Left ventricle myocardium inferior (tissue), 1 donor: ENCODE measurements around the gene CEACAM19. TPM values are rescaled to one million over a fixed set of nuclear protein-coding genes. Genes with fewer than 3 reads are reported as not detected.

ENCODE experiments used
- DNase-seq: peaks from one replicate; pipeline ENCODE4 v3.0.0-alpha.2; 2020
- H3K27ac ChIP-seq: fragments of 200-600 bp; replicated peaks from 2 replicates; pipeline ENCODE4 v1.8.0; 2021
- H3K27me3 ChIP-seq: fragments of 200-600 bp; 2 replicates; pipeline ENCODE4 v1.8.0; 2021; ENCODE audit warnings: low read depth
- H3K36me3 ChIP-seq: fragments of 200-600 bp; 2 replicates; pipeline ENCODE4 v1.8.0; 2021
- H3K4me1 ChIP-seq: fragments of 200-600 bp; 2 replicates; pipeline ENCODE4 v1.8.0; 2021
- H3K4me3 ChIP-seq: fragments of 200-600 bp; 2 replicates; pipeline ENCODE4 v1.8.0; 2021; ENCODE audit warnings: mild to moderate bottlenecking, moderate library complexity
- H3K9me3 ChIP-seq: fragments of 200-600 bp; replicated peaks from 2 replicates; pipeline ENCODE4 v1.8.0; 2021
- intact Hi-C: fragments of 100-400 bp; cut with micrococcal nuclease; formaldehyde crosslinking; loops from one replicate; pipeline ENCODE4 v1.11.0; 2022
- total RNA-seq: library from RNA; stranded (reverse); fragmentation: NEBNext Ultra II Directional; extraction: Animal tissue kit (Norgen Biotek cat#: 25700); gene quantifications from one replicate; pipeline ENCODE4 v1.2.1, GENCODE V29; 2021
- TF ChIP-seq, protein P1 (sequence below): fragments of 200-600 bp; IDR thresholded peaks from 2 replicates; pipeline ENCODE4 v1.8.0; 2021; ENCODE audit warnings: antibody characterized with exemption, mild to moderate bottlenecking, borderline replicate concordance
- donor health status: DM: no; HTN: yes; CAD: no; lungs with severe emphysema.

The CEACAM19 gene
- total RNA-seq, 1 donor from 2014 or later, result 2.2 TPM

DNA sequence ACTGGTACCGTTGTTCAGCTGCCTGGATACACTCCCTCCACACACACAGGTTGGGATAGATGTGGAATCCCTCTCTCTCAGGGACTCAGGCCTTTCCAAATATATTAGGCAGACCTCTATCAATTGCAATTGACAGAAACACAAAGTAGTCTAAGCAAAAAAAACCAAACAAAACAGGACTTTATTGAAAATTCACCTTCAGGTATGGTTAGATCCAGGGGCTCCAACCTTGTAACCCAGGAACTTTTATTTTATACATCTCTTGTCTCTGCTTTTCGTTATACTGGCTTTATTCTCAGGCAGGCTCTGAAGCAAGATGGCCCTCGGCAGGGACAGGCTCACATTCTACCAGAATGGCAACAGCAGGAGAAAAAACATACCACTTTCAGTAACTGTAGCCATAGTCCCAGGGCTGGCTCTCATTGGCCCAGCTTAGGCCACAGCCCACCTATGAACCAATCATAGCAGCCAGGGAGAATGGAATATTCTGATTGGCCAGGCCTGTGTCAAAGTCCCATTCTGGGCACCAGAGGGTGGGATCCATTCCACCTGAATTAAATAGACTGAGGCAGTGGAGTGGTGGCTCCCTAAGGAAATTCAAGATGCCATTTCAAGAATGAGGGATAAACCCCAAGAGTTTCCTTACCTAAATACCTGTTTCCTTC is 13.1 kb upstream of the CEACAM19 start:
- intact Hi-C loops, result no loop called here
- no peaks in the 10 kb centered on the region for H3K27me3 ChIP-seq
- H3K9me3 ChIP-seq, result no peaks in the 10 kb centered on the region
- DNase-seq, result no peak
- no peak overlapping the region for H3K27ac ChIP-seq
- H3K4me1 ChIP-seq, result peaks cover 12% of the 10 kb centered on the region
- TF ChIP-seq, protein P1, sequence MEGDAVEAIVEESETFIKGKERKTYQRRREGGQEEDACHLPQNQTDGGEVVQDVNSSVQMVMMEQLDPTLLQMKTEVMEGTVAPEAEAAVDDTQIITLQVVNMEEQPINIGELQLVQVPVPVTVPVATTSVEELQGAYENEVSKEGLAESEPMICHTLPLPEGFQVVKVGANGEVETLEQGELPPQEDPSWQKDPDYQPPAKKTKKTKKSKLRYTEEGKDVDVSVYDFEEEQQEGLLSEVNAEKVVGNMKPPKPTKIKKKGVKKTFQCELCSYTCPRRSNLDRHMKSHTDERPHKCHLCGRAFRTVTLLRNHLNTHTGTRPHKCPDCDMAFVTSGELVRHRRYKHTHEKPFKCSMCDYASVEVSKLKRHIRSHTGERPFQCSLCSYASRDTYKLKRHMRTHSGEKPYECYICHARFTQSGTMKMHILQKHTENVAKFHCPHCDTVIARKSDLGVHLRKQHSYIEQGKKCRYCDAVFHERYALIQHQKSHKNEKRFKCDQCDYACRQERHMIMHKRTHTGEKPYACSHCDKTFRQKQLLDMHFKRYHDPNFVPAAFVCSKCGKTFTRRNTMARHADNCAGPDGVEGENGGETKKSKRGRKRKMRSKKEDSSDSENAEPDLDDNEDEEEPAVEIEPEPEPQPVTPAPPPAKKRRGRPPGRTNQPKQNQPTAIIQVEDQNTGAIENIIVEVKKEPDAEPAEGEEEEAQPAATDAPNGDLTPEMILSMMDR, result no peak
- H3K4me3 ChIP-seq, result no peak overlapping the region
- H3K36me3 ChIP-seq, result peaks cover 85% of the 10 kb centered on the region

DNA sequence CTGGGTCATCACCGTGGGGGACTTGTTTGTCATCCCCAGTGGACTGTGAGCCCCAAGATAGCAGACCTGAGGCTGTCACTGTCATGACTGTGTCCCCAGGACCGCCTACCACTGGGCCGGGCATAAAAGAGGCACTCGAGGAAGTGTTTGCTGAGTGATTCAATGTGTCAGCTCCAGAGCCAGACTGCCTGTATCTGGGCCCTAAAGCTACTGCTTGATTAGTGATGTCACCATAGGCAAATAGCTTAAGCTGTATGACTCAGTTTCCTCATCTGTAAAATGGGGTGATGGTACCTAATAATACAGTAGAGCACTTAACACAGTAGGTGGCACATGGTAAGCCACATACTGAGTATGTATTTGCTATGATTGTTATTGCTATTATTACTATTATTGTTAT is 11.2 kb upstream of the CEACAM19 start:
- intact Hi-C loops, result no loop called here
- no peaks in the 10 kb centered on the region for H3K9me3 ChIP-seq
- H3K27ac ChIP-seq, result no peak overlapping the region

DNA sequence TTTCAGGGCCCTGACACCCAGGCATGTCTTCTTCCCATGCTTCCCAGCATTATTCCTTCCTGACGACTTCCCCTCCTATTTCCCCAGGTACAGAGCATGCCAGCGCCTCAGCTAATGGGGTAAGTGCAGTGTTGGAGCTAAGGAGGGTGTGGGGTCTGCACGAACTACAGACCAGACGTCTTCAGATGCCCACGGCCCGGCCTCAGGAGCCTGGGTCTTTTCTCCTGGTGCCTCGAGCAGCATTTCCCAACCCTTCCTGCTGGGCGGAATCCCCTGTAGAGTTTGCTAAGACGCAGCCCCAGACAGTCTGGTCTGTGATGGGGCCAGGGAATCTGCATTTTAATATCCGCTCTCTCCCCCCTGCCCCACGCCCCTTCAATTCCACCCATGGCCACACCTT is 10.1 kb upstream of the CEACAM19 start:
- TF ChIP-seq, protein P1, result no peak
- intact Hi-C loops, result no loop called here
- Histone ChIP-seq H3K27me3 (no peaks in the 10 kb centered on the region), H3K36me3 (peaks cover 63% of the 10 kb centered on the region), H3K4me1 (peaks cover 8% of the 10 kb centered on the region), H3K4me3 (no peak overlapping the region), H3K9me3 (no peaks in the 10 kb centered on the region), H3K27ac (no peak overlapping the region)
- no peak for DNase-seq

More for the DNA sequence above, 11.2 kb upstream of the CEACAM19 start:
- H3K36me3 ChIP-seq, result peaks cover 74% of the 10 kb centered on the region
- no peak overlapping the region for H3K4me3 ChIP-seq
- peaks cover 8% of the 10 kb centered on the region for H3K4me1 ChIP-seq
- no peaks in the 10 kb centered on the region for H3K27me3 ChIP-seq
- DNase-seq, result no peak
- TF ChIP-seq, protein P1, result no peak

DNA sequence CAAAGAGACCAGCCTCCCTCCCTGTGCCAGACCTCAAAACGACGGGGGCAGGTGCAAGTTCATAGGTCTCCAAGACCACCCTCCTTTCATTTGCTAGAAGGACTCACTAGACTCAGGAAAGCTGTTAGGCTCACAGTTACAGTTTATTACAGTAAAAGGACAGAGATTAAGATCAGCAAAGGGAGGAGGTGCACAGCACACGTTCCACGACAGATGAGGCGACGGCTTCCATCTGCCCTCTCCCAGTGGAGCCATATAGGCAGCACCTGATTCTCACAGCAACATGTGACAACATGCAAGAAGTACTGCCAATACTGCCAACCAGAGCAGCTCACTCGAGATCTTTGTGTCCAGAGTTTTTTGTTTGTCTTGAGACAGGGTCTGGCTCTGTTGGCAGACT is 9.4 kb upstream of the CEACAM19 start:
- intact Hi-C loops, result no loop called here
- H3K36me3 ChIP-seq, result peaks cover 56% of the 10 kb centered on the region
- TF ChIP-seq, protein P1, result no peak
- H3K4me3 ChIP-seq, result no peak overlapping the region
- no peaks in the 10 kb centered on the region for H3K9me3 ChIP-seq
- no peak overlapping the region for H3K27ac ChIP-seq
- H3K27me3 ChIP-seq, result no peaks in the 10 kb centered on the region
- no peak for DNase-seq
- peaks cover 7% of the 10 kb centered on the region for H3K4me1 ChIP-seq

DNA sequence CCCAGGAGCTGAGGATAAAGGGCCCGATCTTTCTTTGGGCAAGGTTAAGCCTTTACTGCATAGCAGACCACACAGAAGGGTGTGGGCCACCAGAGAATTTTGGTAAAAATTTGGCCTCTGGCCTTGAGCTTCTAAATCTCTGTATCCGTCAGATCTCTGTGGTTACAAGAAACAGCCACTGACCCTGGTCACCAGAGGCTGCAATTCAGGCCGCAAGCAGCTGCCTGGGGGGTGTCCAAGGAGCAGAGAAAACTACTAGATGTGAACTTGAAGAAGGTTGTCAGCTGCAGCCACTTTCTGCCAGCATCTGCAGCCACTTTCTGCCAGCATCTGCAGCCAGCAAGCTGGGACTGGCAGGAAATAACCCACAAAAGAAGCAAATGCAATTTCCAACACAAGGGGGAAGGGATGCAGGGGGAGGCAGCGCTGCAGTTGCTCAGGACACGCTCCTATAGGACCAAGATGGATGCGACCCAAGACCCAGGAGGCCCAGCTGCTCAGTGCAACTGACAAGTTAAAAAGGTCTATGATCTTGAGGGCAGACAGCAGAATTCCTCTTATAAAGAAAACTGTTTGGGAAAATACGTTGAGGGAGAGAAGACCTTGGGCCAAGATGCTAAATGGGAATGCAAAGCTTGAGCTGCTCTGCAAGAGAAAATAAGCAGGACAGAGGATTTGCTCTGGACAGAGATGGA is 8.4 kb upstream of the CEACAM19 start:
- no peaks in the 10 kb centered on the region for H3K4me1 ChIP-seq
- intact Hi-C loops, result no loop called here
- TF ChIP-seq, protein P1, result no peak
- H3K27me3 ChIP-seq, result no peaks in the 10 kb centered on the region
- H3K36me3 ChIP-seq, result peaks cover 53% of the 10 kb centered on the region
- DNase-seq, result no peak
- no peaks in the 10 kb centered on the region for H3K9me3 ChIP-seq
- H3K4me3 ChIP-seq, result no peak overlapping the region
- no peak overlapping the region for H3K27ac ChIP-seq
